Stimulated activated CD4-positive, alpha-beta T cell treated with anti-CD3 and anti-CD28 coated beads, Interleukin-1b, Interleukin-23, amount 100 ng/mL, for 48 hours (primary cell): ENCODE measurements around the gene MRPS17.
"Not testable (repeated sequence)": the region's sequence is repeated elsewhere in the genome, so short reads cannot be mapped to it uniquely, and the experiment has no call there.

ENCODE experiments used
- DNase-seq: peaks from one replicate; pipeline ENCODE4 v3.0.0-alpha.2; 2020

The MRPS17 gene

GRCh38 chr7:55951637-55952351, at the start of gene MRPS17:
TSS of gene MRPS17 (plus strand) at chr7:55951877. CDS start at chr7:55953196, 1,319 bp downstream.
- DNase-seq: peak; percentile 95

DNA sequence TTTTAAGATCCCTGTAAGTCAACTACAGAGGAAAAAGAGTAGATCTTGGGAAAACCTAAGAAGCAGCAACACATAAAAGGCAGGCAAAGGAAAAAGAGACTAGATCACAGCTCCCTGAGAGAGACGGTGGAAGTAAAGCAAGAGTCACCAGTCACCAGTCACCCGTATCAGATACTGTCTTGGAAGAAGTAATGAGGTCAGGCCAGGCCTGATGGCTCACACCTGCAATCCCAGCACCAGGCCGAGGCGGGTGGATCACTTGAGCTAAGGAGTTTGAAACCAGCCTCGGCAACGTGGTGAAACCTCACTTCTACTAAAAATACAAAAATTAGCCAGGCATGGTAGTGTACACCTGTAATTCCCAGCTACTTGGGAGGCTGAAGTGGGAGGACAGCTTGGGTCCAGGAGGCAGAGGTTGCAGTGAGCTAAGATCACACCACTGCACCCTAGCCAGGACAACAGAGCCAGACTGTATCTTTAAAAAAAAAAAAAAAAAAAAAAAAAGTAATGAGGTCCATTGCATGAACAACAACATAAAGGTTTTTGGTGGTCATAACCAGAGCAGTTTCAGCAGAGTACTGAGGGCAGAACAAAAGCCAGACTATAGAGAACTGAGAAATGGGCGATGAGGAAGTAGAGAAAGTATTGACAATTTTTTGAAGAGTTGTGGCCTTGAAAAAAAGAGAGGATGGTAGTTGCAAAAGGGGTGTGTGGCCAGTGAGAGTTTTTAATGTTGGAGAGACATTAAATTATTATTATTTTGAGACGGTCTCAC, 47.5 kb upstream of the MRPS17 start:
- DNase-seq: no peak

DNA sequence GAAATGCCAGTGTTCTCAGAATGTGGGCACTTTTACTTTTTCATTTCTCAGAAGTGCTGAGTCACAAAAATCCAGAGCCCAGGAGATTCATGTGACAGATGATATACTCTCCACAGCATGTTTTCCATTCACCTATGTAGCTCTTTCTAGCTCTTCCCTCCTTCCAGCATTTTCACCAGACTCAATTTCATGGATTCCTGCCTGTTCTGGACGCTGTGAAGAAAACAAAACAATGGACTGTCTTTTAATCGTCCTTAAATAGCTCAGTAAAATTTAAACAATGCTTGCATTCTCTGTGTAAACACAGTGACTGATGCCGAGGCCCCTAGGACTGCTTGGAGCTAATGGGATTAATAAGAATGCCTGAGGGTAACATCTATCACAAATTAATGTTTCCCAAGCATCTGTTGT, 38.9 kb upstream of the MRPS17 start:
- no peak for DNase-seq

GRCh38 chr7:55917771-55918170, 33.9 kb upstream of the MRPS17 start:
- no peak for DNase-seq

- DNase-seq: no peak
Observed at GRCh38 chr7:55928006-55928767, 23.5 kb upstream of the MRPS17 start.

DNA sequence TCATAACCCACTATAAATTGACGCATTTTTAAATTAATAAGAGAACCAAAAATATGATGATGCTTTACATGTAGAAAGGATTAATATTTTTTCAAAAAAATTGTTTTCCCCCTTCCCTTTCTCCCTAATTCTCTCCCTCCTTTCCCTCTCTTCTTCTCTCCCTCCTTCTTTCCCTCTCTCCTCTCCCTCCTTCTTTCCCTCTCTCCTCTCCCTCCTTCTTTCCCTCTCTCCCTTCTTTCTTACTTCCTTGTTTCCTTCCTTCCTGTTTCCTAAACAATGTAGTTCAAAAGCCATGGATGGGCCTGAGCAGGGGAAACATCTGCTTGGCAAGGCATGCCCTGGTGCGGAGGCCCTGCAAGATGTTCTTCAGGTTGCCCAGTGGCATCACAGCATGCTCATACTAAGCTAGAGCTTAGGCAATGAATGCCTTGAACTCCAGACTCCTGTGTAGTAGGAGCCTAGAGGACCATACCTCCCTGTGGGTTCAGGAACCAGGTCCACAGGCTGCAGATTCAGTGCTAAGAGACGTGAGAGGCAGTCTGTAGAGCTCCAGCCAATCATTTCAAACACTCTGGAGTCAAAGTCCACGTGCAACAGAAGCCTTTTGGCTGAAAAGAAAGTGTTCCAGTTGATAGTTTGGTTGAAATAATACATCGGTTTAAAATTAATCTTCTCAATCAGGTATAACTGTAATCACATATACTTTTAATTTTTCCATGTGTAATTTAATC, 20.1 kb upstream of the MRPS17 start:
- DNase-seq: no peak

GRCh38 chr7:55939514-55940123, 12.1 kb upstream of the MRPS17 start:
- DNase-seq: no peak

DNA sequence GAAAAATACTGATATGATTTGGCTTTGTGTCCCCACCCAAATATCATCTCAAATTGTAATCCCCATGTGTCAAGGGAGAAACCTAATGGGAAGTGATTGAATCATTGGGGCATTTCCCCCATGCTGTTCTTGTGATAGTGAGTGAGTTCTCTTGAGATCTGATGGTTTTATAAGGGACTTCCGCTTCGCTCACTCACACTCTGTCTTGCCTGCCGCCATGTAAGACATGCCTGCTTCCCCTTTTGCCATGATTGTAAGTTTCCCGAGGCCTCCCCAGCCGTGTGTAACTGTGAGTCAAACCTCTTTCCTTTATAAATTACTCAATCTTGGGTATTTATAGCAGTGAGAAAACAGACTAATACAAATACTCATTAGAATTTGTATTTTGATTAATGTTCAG, 5.1 kb upstream of the MRPS17 start:
- DNase-seq: no peak

- DNase-seq: not testable (repeated sequence)
Observed at GRCh38 chr7:55952352-55952671, 635 bp downstream of the MRPS17 start.

DNA sequence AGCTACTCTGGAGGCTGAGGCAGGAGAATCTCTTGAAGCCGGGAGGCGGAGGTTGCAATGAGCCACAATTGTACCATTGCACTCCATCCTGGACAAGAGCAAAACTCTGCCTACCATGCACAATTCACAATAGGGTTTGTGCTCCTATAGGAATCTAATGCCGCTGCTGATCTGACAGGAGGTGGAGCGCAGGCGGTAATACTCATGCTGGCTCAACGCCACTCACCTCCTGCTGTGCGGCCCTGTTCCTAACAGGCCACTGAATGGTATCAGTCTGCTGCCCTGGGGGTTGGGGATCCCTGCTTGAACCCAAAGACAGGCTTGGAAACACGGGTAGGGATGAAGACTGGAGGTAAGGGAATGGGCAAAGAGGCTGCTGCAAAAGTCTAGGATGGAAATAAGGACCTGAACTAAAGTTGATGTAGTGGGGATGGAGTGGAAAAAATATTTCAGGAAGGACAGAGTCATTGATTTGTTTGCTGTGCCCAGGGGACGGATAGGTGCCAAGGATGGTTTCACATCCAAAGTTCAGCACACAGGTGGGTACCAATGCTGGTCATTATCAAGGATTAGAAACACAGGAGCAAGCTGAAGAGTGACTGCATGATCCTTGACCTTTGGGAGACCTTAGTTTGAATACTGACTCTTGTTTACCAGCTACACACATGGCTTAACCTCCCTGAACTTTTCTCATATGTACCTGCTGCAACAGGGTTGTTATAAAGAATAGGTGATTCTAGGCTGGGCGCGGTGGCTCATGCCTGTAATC, 2.2 kb downstream of the MRPS17 start:
- DNase-seq: no peak

- no peak for DNase-seq
Observed at GRCh38 chr7:55957190-55957589, 5.5 kb downstream of the MRPS17 start.

DNA sequence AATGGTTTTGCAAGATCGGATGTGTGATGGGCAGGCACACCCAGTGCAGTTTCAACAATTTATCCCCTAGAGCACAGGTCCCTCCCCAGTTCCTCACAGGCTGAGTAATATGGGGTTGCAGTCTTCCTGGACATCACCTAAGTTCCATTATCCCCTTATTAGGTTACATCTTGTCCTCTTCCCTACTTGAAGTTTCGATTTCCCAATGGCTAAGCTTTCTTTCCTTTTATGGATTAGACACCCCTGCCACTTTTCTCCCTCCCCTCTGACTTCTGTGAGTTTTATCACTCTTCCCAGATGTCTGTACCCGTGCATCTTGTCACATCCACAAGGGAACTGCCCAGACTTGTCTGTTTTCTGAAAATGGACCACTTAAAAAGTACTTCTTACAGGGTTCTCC, 10.3 kb downstream of the MRPS17 start:
- DNase-seq: no peak

GRCh38 chr7:55963584-55964168, 12.0 kb downstream of the MRPS17 start:
- no peak for DNase-seq

- peak; percentile 57 for DNase-seq
Observed at GRCh38 chr7:55964261-55965099, 12.8 kb downstream of the MRPS17 start, which contains the start of gene NIPSNAP2. TSS of gene NIPSNAP2 (plus strand) at chr7:55964585. CDS start at chr7:55964610, 25 bp downstream.

DNA sequence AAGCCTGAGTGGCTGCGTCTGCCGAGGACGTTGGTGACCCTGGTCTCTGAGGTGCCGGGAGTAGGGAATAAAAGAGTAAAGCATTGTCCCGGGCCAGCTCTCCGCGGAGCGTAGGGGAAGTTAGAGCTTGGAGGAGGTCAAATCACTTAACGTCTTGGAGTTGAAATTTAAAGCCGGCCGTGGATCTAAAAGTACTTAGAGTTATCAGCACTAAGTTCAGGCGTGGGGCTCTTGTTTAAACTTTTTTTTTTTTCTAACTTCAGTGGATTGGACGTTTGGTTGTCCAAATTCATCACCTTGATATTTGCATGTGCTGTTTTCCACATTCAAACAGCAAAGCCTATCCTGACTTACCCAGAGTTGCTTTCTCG, 13.4 kb downstream of the MRPS17 start:
- DNase-seq: no peak

DNA sequence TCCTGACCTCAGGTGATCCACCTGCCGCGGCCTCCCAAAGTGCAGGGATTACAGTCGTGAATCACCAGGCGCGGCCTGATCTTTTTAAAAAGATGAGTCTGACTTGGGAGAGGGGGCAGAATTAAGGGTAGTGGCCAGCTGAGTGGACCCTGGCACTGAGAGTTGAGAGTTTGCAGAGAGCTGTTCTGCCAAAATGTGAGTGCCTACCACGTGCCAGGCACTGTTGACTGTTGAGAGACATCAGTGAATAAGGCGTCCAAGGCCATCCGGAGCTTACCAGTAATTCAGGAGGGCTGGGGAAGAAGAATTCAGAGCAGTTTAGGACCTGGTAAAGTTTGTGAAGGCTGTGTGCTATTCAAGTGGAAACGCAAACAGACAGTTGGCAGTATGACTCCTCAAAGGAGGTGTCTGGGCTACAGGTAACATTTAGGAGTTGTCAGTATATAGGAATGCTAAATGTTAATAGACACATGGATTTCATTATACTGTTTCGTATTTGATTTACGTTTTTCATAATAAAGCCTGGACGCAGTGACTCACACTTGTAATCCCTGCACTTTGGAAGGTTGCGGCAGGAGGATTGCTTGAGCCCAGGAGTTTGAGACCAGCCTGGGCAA, 14.2 kb downstream of the MRPS17 start:
- DNase-seq: no peak

GRCh38 chr7:55966851-55967250, 15.2 kb downstream of the MRPS17 start:
- DNase-seq: no peak

- no peak for DNase-seq
Observed at GRCh38 chr7:55969391-55969790, 17.7 kb downstream of the MRPS17 start.

GRCh38 chr7:55970561-55970960, 18.9 kb downstream of the MRPS17 start:
- no peak for DNase-seq

- DNase-seq: no peak
Observed at GRCh38 chr7:55970978-55971377, 19.3 kb downstream of the MRPS17 start.
